HCT116 (cell line): ENCODE measurements around the gene GLI3. TPM values are rescaled to one million over a fixed set of nuclear protein-coding genes. Genes with fewer than 3 reads are reported as not detected.

ENCODE experiments used
- ATAC-seq: fragments of 200-7000 bp; cut with Tn5 transposase; 2 replicates; pipeline ENCODE4 v1.9.1; 2020; ENCODE audit warnings: mild to moderate bottlenecking, moderate library complexity
- BruUV-seq: library from RNA; stranded (reverse); fragments of 400-500 nt; replicated peaks from 2 replicates; lab custom pipeline; 2021; lab: Mats Ljungman, UMichigan
- CTCF ChIA-PET: fragments of 300-600 bp; sonication (Branson Sonifier 250); formaldehyde crosslinking; loops from one replicate; lab custom pipeline; 2021; ENCODE audit warnings: antibody characterized with exemption; lab: Charles Lee
- POLR2A ChIA-PET: fragments of 300-600, 350-600 bp; sonication (Branson Sonifier 250); formaldehyde crosslinking; loops from one replicate; lab custom pipeline; 2021; ENCODE audit warnings: antibody characterized with exemption; lab: Charles Lee
- RAD21 ChIA-PET, 2 experiments: fragments of 300-600 bp; sonication (Branson Sonifier 250); formaldehyde crosslinking; loops; one replicate each; lab custom pipeline; 2023; ENCODE audit warnings: low total read pairs in 2 of 2; ENCODE audit not compliant: uncharacterized antibody in 2 of 2, unreplicated experiment in 2 of 2, low non-redundant PET in 1 of 2; lab: Charles Lee
- DNase-seq: peaks from one replicate; pipeline ENCODE4 v3.0.0-alpha.2; 2010; ENCODE audit warnings: low read depth, low spot score
- H2AFZ ChIP-seq: fragments of 200-600 bp; shearing (Covaris generic), sonication (generic); 2 replicates; pipeline ENCODE4 v1.6.1; 2017; ENCODE audit warnings: low read depth, mixed run types, mixed read lengths, antibody characterized with exemption, low read length; ENCODE audit not compliant: poor library complexity, severe bottlenecking
- H3K27ac ChIP-seq: 2 replicates; pipeline ENCODE4 v1.5.1; 2012; ENCODE audit warnings: low read depth, low read length
- H3K27me3 ChIP-seq: fragments of 200-600 bp; sonication (generic); 2 replicates; pipeline ENCODE4 v1.6.1; 2016; ENCODE audit warnings: mixed run types, low read length, mixed read lengths; ENCODE audit not compliant: insufficient read depth
- H3K36me3 ChIP-seq, 2 experiments: fragments of 200-500 bp in 1 of 2; fragments of 200-600 bp in 1 of 2; sonication (Bioruptor generic) in 1 of 2; sonication (generic) in 1 of 2; 2 replicates each; pipeline versions ENCODE4 v1.5.1 to v1.6.1; 2014 to 2016; ENCODE audit warnings: low read length in 2 of 2, inconsistent platforms in 1 of 2, mixed read lengths in 1 of 2, mixed run types in 1 of 2; ENCODE audit not compliant: insufficient read depth in 2 of 2, control insufficient read depth in 1 of 2
- H3K4me1 ChIP-seq, 2 experiments: fragments of 200-600 bp in 1 of 2; sonication (generic) in 1 of 2; 2 replicates each; pipeline versions ENCODE4 v1.5.1 to v1.6.1; 2012 to 2017; ENCODE audit warnings: low read length in 2 of 2, inconsistent platforms in 1 of 2, mild to moderate bottlenecking in 1 of 2, mixed read lengths in 1 of 2, mixed run types in 1 of 2, moderate library complexity in 1 of 2; ENCODE audit not compliant: insufficient read depth in 2 of 2, control insufficient read depth in 1 of 2
- H3K4me2 ChIP-seq: fragments of 200-600 bp; sonication (generic); 2 replicates; pipeline ENCODE4 v1.6.1; 2017; ENCODE audit warnings: mixed run types, low read length, mixed read lengths
- H3K4me3 ChIP-seq, 2 experiments: fragments of 200-600 bp in 1 of 2; sonication (generic) in 1 of 2; replicated peaks in 1 of 2; 2 replicates each; pipeline ENCODE4 v1.5.1; 2011 to 2016; ENCODE audit warnings: low read length in 2 of 2, control low read depth in 1 of 2, low read depth in 1 of 2, mild to moderate bottlenecking in 1 of 2, mixed read lengths in 1 of 2, mixed run types in 1 of 2
- H3K79me2 ChIP-seq: fragments of 200-600 bp; sonication (generic); 2 replicates; pipeline ENCODE4 v1.6.1; 2017; ENCODE audit warnings: mild to moderate bottlenecking, mixed run types, low read length, moderate library complexity, mixed read lengths; ENCODE audit not compliant: insufficient read depth
- H3K9ac ChIP-seq: fragments of 200-600 bp; sonication (generic); 2 replicates; pipeline ENCODE4 v1.6.1; 2016; ENCODE audit warnings: low read length, mixed read lengths
- H3K9me2 ChIP-seq: fragments of 200-600 bp; sonication (generic), shearing (Covaris generic); 2 replicates; pipeline ENCODE4 v1.6.1; 2017; ENCODE audit warnings: mixed run types, mild to moderate bottlenecking, moderate library complexity; ENCODE audit not compliant: insufficient read depth
- H3K9me3 ChIP-seq, 2 experiments: fragments of 200-500 bp in 1 of 2; fragments of 200-600 bp in 1 of 2; sonication (Bioruptor generic) in 1 of 2; sonication (generic) in 1 of 2; 2 replicates each; pipeline ENCODE4 v1.6.1; 2014 to 2017; ENCODE audit warnings: low read length in 2 of 2, mixed read lengths in 2 of 2, inconsistent platforms in 1 of 2, low read depth in 1 of 2, mild to moderate bottlenecking in 1 of 2, mixed run types in 1 of 2, moderate library complexity in 1 of 2; ENCODE audit not compliant: control insufficient read depth in 1 of 2, insufficient read depth in 1 of 2
- H4K20me1 ChIP-seq: fragments of 200-600 bp; sonication (generic), shearing (Covaris generic); 2 replicates; pipeline ENCODE4 v1.6.1; 2017; ENCODE audit warnings: mixed run types, mild to moderate bottlenecking, moderate library complexity; ENCODE audit not compliant: insufficient read depth
- CBX3 ChIP-seq: IDR thresholded peaks from 2 replicates; pipeline ENCODE4 v1.6.1; 2012; ENCODE audit warnings: low read depth
- CEBPB ChIP-seq: IDR thresholded peaks from 2 replicates; pipeline ENCODE4 v1.6.1; 2012; ENCODE audit warnings: low read depth
- EGR1 ChIP-seq: IDR thresholded peaks from 2 replicates; pipeline ENCODE4 v1.6.1; 2012; ENCODE audit warnings: low read depth
- ELF1 ChIP-seq: IDR thresholded peaks from 2 replicates; pipeline ENCODE4 v1.6.1; 2012; ENCODE audit warnings: low read depth, borderline replicate concordance
- EZH2 ChIP-seq: fragments of 200-600 bp; sonication (generic); IDR thresholded peaks from 2 replicates; pipeline ENCODE4 v1.6.1; 2017; ENCODE audit warnings: antibody characterized with exemption, mixed run types
- EZH2phosphoT487 ChIP-seq: fragments of 200-600 bp; IDR thresholded peaks from 2 replicates; pipeline ENCODE4 v1.6.1; 2018; ENCODE audit warnings: antibody characterized with exemption, borderline replicate concordance
- JUND ChIP-seq: IDR thresholded peaks from 2 replicates; pipeline ENCODE4 v1.6.1; 2012
- MAX ChIP-seq: IDR thresholded peaks from 2 replicates; pipeline ENCODE4 v1.6.1; 2012
- POLR2AphosphoS5 ChIP-seq: IDR thresholded peaks from 2 replicates; pipeline ENCODE4 v1.6.1; 2011; ENCODE audit warnings: mild to moderate bottlenecking, low read depth, low read length, moderate library complexity
- REST ChIP-seq: IDR thresholded peaks from 2 replicates; pipeline ENCODE4 v1.6.1; 2012; ENCODE audit warnings: low read depth
- SRF ChIP-seq: IDR thresholded peaks from 2 replicates; pipeline ENCODE4 v1.6.1; 2012; ENCODE audit warnings: low read depth
- TCF7L2 ChIP-seq: IDR thresholded peaks from 2 replicates; pipeline ENCODE4 v1.7.0; 2011; ENCODE audit warnings: borderline replicate concordance, inconsistent platforms; ENCODE audit not compliant: insufficient read depth, insufficient read length; ENCODE audit errors: extremely low read depth
- ZNF274 ChIP-seq: fragments of 200-500 bp; sonication (Bioruptor generic); IDR thresholded peaks from 2 replicates; pipeline ENCODE4 v1.6.1; 2014; ENCODE audit warnings: mild to moderate bottlenecking, low read depth, low read length, inconsistent platforms
- intact Hi-C: fragments of 100-400 bp; cut with micrococcal nuclease; formaldehyde crosslinking; loops from 2 replicates; pipeline ENCODE4 v1.10.0; 2022
- total RNA-seq: library from RNA; stranded (reverse); gene quantifications from one replicate; pipeline ENCODE4 v1.2.1, GENCODE V29; 2021; ENCODE audit not compliant: unreplicated experiment

GLI3 gene
- total RNA-seq, 1 experiment from 2014 or later, result 0.07 TPM

GRCh38 chr7:42222125-42222524 lies 14.9 kb downstream of the GLI3 start:
- no peak overlapping the region for H3K9ac ChIP-seq
- intact Hi-C loops, result no loop called here
- no peak overlapping the region for H3K4me2 ChIP-seq
- ChIA-PET CTCF (no interaction called here), POLR2A (no interaction called here)
- no peaks in the 10 kb centered on the region for H3K36me3 ChIP-seq
- no peak overlapping the region for H3K4me3 ChIP-seq
- BruUV-seq, result no TSS peak
- H3K9me3 ChIP-seq, result no peaks in the 10 kb centered on the region
- no peak for DNase-seq
- TF ChIP-seq JUND, result no peak
- TF ChIP-seq, all 23 proteins: peak for 0
- Histone ChIP-seq H3K27ac (no peak overlapping the region), H3K4me1 (no peaks in the 10 kb centered on the region), H4K20me1 (no peaks in the 10 kb centered on the region), H3K27me3 (no peaks in the 10 kb centered on the region), H3K9me2 (no peaks in the 10 kb centered on the region), H3K79me2 (no peaks in the 10 kb centered on the region), H2AFZ (no peak overlapping the region)
- RAD21 ChIA-PET, result no interaction called here
- ATAC-seq, result no peak

- no peaks in the 10 kb centered on the region for H4K20me1 ChIP-seq
- no peaks in the 10 kb centered on the region for H3K27me3 ChIP-seq
- no peaks in the 10 kb centered on the region for H3K9me3 ChIP-seq
- BruUV-seq, result no TSS peak
- no peaks in the 10 kb centered on the region for H3K4me1 ChIP-seq
- no peaks in the 10 kb centered on the region for H3K79me2 ChIP-seq
- intact Hi-C loops, result no loop called here
- CTCF ChIA-PET, result no interaction called here
- no peak overlapping the region for H3K4me2 ChIP-seq
- RAD21 ChIA-PET, result no interaction called here
- no peaks in the 10 kb centered on the region for H3K36me3 ChIP-seq
- DNase-seq (no peak), ATAC-seq (no peak)
- TF ChIP-seq ELF1 (no peak), EZH2 (no peak), SRF (no peak)
- H3K4me3 ChIP-seq, result no peak overlapping the region
- POLR2A ChIA-PET, result no interaction called here
- no peak overlapping the region for H3K27ac ChIP-seq
- no peak overlapping the region for H2AFZ ChIP-seq
- no peaks in the 10 kb centered on the region for H3K9me2 ChIP-seq
- no peak overlapping the region for H3K9ac ChIP-seq
Observed at GRCh38 chr7:42221304-42221703, 15.7 kb downstream of the GLI3 start.

- Histone ChIP-seq H3K79me2 (no peaks in the 10 kb centered on the region), H3K9ac (no peak overlapping the region), H4K20me1 (no peaks in the 10 kb centered on the region), H3K27me3 (no peaks in the 10 kb centered on the region), H3K9me2 (no peaks in the 10 kb centered on the region), H3K4me3 (no peak overlapping the region), H3K36me3 (no peaks in the 10 kb centered on the region), H3K4me2 (no peak overlapping the region), H3K4me1 (no peaks in the 10 kb centered on the region), H3K27ac (no peak overlapping the region), H3K9me3 (no peaks in the 10 kb centered on the region), H2AFZ (no peak overlapping the region)
- ATAC-seq (no peak), DNase-seq (no peak)
- ChIA-PET CTCF (no interaction called here), RAD21 (no interaction called here), POLR2A (no interaction called here)
- intact Hi-C loops, result no loop called here
- BruUV-seq, result no TSS peak
- TF ChIP-seq CEBPB, result no peak
- no peak for TF ChIP-seq TCF7L2
- TF ChIP-seq REST, result no peak
- no peak for TF ChIP-seq CBX3
- TF ChIP-seq POLR2AphosphoS5, result no peak
- no peak for TF ChIP-seq ZNF274
- TF ChIP-seq EGR1, result no peak
- no peak for TF ChIP-seq MAX
- TF ChIP-seq EZH2, result no peak
- no peak for TF ChIP-seq EZH2phosphoT487
Observed at GRCh38 chr7:42219447-42219846, 17.6 kb downstream of the GLI3 start.
